Measurements from ENCODE around the gene THSD4.
"Not testable (repeated sequence)": the region's sequence is repeated elsewhere in the genome, so short reads cannot be mapped to it uniquely, and the experiment has no call there.

The THSD4 gene

GRCh38 chr15:71230303-71230702, 115.0 kb downstream of the THSD4 start:
- no peak for DNase-seq

- DNase-seq, result no peak
Observed at GRCh38 chr15:71231758-71232157, 116.5 kb downstream of the THSD4 start.

GRCh38 chr15:71232411-71232810, 117.1 kb downstream of the THSD4 start:
- no peak for DNase-seq

GRCh38 chr15:71237456-71238188, 122.4 kb downstream of the THSD4 start:
- no peak for DNase-seq

GRCh38 chr15:71238926-71239325, 123.7 kb downstream of the THSD4 start:
- no peak for DNase-seq

GRCh38 chr15:71239592-71240364, 124.5 kb downstream of the THSD4 start:
- no peak for DNase-seq

GRCh38 chr15:71242292-71242691, 127.0 kb downstream of the THSD4 start:
- DNase-seq, result no peak

GRCh38 chr15:71244250-71244649, 129.0 kb downstream of the THSD4 start:
- no peak for DNase-seq

- DNase-seq, result no peak
Observed at GRCh38 chr15:71245588-71245987, 130.3 kb downstream of the THSD4 start.

GRCh38 chr15:71248386-71248785, 133.1 kb downstream of the THSD4 start:
- DNase-seq, result no peak

GRCh38 chr15:71249986-71250385, 134.7 kb downstream of the THSD4 start:
- no peak for DNase-seq

GRCh38 chr15:71250936-71251583, 135.8 kb downstream of the THSD4 start:
- no peak for DNase-seq

- no peak for DNase-seq
Observed at GRCh38 chr15:71251584-71252043, 136.3 kb downstream of the THSD4 start.

GRCh38 chr15:71252044-71252739, 136.9 kb downstream of the THSD4 start:
- no peak for DNase-seq

- DNase-seq, result no peak
Observed at GRCh38 chr15:71252740-71253047, 137.4 kb downstream of the THSD4 start.

- no peak for DNase-seq
Observed at GRCh38 chr15:71254491-71254890, 139.2 kb downstream of the THSD4 start.

- no peak for DNase-seq
Observed at GRCh38 chr15:71256934-71257664, 141.8 kb downstream of the THSD4 start.

- DNase-seq, result no peak
Observed at GRCh38 chr15:71259866-71260265, 144.6 kb downstream of the THSD4 start.

- DNase-seq, result no peak
Observed at GRCh38 chr15:71261418-71261817, 146.1 kb downstream of the THSD4 start.

- DNase-seq, result no peak
Observed at GRCh38 chr15:71261909-71262308, 146.6 kb downstream of the THSD4 start.

GRCh38 chr15:71262599-71262998, 147.3 kb downstream of the THSD4 start:
- DNase-seq, result no peak

GRCh38 chr15:71265606-71266005, 150.3 kb downstream of the THSD4 start:
- DNase-seq, result not testable (repeated sequence)

GRCh38 chr15:71271327-71271726, 156.1 kb downstream of the THSD4 start:
- no peak for DNase-seq
